ENCODE data around the gene U2AF2. TPM values are rescaled to one million over a fixed set of nuclear protein-coding genes. Genes with fewer than 3 reads are reported as not detected.

Gene U2AF2
- total RNA-seq, 2 donors from 2014 or later: 142 to 167 TPM

DNA sequence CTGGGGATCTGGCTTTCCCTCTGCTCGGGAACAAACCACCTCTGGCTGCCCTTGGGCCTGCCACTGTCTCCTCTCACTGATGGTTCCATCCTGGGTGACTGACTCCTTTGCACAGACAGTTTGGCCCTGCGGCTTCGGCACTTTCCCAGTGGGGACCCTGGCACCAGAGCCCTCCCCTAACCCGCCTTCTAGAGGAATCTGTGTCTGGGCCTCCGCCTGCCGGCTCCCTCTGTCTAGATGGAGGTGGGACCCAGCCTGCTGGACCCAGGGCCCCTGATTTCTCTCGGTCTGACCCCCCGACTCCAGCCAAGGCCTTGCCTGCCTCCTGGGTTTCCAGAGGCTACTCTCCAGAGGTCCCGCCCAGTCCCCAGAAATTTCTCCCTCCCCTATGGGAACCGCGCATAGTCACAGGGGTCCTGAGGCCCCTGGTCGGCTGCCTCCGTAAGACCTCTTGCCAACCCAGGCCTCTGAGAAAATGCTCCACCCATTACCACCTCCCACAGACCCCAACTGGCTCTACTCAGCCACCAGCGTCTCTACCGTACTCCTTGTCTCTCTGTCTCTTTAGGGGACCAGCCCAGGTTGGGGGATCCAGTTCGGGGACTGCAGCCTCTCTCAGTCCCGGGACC is 4.1 kb upstream of the U2AF2 start:
- DNase-seq (no peak), ATAC-seq (no peak)
- intact Hi-C loops (cut with DNase I, micrococcal nuclease): no loop called here

DNA sequence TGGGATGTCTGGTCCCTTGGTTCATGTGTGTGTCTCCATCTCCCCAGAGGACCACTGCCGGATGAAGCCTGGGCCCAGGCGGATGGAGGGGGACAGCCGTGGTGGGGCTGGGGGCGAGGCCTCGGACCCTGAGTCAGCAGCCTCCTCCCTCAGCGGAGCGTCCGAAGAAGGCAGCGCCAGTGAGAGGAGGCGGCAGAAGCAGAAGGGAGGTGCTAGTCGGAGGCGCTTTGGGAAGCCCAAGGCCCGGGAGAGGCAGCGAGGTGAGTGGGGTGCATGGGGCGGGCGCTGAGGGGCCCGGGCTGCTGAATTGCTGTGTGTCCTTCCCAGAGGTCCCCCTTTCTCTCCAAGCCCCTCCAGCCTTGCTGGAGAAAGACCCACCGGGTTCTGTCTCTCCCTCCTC is 3.6 kb upstream of the U2AF2 start:
- ATAC-seq (no peak), DNase-seq (no peak)
- intact Hi-C loops (cut with DNase I, micrococcal nuclease): no loop called here

DNA sequence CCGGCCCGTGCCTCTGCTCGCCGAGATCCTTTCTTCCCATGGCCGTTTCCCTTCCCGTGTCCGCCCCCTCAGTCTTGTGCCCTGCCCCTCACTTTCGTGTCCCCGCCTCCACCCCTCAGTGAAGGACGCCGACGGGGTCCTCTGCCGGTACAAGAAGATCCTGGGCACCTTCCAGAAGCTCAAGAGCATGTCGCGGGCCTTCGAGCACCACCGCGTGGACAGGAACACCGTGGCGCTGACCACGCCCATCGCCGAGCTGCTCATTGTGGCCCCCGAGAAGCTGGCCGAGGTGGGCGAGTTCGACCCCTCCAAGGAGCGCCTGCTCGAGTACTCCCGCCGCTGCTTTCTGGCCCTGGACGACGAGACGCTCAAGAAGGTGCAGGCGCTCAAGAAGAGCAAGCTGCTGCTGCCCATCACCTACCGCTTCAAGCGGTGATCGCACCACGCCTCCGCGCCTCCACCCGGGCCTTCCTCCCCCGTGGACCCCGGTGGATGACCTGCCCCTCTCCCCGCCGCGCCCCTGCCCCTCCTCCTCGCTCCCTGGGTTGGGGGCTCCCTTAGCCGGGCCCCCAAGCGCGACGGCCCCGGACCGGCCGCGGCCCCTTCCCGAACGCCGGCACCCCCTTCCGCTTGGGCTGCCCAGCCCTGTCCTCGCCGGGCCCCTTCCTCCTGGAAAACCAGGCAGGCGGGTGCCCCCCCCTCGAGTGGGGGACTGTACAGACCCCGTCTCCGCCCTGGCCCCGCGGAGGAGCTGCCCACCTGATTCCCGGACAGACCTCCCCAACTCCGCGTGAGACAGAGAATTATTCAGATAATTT is 2.3 kb upstream of the U2AF2 start:
- DNase-seq (peak in 1 of 2 donors; percentile 52), ATAC-seq (no peak)
- intact Hi-C loops (cut with DNase I, micrococcal nuclease): no loop called here

DNA sequence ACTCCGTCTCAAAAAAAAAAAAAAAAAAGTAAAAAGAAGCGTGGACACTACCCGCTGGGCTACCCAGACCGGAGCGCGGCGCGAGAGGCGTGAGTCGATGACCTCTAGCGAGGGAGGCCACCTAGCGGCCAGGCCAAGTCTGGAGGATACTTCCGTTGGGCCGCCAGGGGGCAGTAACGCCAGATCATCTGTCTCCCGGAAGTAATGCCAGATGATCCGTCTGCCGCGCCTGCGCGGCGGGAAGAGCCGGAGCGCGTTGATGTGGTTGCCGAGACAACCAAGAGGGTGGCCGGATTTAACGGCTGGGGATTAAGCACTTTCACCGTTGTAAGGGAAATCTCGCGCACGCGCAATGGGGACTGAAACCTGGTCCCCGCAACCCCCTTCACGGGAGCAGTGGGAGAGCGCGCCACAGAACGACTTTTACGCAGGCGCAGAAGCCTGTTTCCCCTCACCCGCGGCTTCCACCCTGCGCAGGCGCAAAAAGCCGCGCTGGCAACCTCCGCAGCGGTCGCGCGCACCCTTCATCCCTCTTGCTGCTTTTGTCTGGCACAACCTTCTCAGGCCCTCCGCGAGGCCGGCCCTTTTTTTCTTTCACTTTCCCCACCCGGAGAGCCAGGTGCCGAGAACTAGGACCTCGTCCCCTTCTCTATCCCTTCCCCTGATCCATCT is 1.0 kb upstream of the U2AF2 start:
- intact Hi-C loops (cut with DNase I, micrococcal nuclease): no loop called here
- peak; percentile 97 for DNase-seq
- ATAC-seq: peak; percentile 62

DNA sequence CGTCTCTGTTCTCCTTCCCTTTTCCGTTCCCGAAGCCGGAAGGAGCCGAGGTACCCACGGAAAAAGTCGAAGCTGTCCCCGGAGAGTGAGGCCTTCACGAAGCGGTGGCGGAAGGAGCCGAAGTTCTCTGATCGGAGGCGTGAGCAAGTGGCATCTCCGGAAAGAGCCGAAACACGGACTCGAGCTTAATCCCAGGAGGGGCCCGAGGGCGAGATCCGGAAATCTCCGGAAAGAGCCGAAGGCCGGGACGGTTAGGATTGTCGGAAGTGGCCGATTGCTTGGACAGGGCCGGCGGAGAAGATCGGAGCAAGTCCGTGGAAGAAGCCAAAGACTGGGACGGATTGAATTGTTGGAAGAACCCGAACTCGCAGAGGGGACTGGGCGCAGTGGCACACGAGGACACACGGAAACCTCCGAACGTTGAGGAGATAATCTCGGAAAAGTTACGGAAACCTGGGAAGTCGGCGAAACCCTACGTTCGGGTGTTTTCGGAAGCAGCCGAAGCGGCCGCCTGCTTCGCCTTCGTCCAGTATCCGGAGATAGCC is 440 bp upstream of the U2AF2 start:
- ATAC-seq (peak; percentile 79), DNase-seq (peak; percentile 99 to 100)
- intact Hi-C loops (cut with DNase I, micrococcal nuclease): no loop called here

DNA sequence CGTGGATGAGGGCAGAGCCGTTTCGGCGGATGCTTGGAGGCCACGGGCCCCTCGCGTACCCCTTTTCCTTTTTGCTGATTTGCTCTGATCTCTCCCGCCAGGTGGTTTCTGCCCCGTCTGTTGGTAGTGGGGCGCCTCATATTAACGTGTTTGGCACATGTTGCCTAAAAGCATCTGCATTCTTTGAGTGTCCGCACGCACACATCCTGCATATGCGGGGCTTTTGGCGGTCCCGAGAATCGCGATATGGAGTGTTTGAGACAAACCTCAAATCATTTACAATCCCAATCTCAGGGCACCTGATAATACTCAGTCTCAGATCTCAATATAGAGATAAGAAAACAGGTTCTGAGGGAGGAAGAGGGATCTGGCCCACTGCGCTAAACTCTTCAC is 809 bp downstream of the U2AF2 start:
- DNase-seq (no peak), ATAC-seq (no peak)
- intact Hi-C loops (cut with DNase I, micrococcal nuclease): no loop called here

DNA sequence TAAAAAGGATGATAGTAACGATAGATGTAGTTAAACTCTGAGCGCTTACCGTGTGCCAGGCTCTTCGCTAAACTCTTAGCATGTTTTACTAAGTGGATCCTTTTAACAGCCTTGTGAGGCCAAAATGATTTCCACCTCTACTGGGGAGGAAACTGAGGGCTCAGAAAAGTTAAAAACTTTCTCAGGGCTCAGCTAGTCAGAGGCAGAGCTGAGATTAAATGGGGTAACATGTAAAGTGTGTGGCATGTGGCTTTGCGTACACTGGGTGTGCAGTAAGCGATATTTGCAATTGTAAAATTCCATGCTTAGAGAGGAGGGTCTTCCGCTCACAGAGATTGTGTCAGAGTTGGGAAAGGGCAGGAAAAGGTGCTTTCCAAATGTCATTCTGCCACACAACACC is 1.7 kb downstream of the U2AF2 start:
- DNase-seq (no peak), ATAC-seq (no peak)
- intact Hi-C loops (cut with DNase I, micrococcal nuclease): no loop called here

DNA sequence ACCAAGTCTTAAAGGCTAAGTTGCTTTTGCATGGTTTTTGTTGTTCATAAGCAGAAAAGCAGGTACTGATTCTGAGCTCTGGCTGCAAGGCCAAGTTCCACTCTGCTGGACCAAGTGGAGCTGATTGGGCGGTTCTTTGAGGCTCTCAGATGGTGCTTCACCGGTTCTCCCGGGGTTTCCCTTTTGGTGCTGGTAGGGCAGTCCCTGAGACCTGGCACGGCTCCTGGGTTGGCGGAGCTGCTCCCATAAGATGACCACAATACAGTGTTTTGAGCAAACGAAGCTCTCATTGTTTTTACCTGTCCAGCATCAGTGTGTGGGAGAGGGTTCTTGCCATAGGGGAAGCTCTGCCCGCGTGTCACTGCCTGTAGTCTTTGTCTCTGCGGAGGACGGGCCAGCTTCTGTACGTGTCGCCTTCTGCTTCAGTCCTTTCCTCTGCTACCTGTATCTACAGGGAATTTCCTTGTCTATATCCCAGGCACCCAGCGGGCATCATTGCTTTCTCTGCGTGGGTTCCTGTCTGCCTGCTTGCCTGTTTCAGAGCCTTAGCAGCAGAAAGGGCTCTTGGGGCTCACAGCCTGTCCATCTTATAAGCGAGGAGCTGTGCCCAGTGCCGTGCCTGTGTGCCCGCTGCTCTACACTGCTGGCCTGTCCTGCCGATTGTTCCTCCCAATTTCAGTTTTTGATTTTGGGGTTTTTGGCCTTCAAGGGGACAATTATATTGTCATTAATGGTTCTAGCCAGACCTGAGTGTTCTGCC is 2.3 kb downstream of the U2AF2 start:
- intact Hi-C loops (cut with DNase I, micrococcal nuclease): no loop called here
- no peak for DNase-seq
- ATAC-seq: no peak

DNA sequence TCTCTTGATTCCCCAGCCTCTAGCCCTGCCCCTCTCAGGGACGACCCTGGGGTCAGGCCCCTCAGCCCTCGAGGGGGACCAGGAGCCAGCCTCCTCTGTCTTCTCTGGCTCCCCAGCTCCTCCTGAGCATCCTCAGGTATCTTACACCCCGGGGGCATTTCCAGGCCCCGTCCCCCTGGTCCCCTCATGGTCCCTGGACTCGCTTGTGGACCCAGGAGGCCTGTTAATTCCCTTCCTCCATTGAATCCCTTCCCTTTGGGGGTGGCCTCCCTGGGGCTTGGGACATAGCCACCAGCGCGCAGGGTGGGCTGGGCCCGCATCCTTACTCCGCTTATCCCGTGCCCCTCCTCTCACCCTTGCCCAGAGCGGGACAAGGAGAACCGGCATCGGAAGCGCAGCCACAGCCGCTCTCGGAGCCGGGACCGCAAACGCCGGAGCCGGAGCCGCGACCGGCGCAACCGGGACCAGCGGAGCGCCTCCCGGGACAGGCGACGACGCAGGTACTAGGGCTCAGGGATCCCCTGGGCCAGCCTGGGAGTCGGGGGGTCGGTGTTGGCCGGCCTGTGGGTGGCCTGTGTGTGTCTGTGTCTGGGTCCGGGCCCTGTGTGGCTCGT is 4.1 kb downstream of the U2AF2 start:
- ATAC-seq (no peak), DNase-seq (no peak)
- intact Hi-C loops (cut with DNase I, micrococcal nuclease): no loop called here

DNA sequence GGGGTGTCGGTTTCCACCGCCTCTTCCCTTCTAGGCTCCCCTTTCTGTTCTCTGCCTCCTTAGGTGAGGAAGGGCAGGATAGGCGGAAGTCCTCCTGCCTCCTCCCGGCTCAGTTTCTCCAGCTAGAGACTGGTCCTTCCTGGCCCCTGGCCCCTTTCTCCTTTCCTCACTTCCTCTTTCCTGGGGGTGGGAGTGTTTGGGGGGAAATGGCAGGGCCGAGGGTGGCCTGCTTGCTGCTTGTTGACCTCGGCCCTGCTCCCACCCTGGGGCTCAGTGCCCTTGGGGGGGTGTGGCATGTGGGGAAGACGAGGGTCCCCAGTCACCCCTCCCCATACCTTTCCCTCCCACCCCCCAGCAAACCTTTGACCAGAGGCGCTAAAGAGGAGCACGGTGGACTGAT is 5.0 kb downstream of the U2AF2 start:
- ATAC-seq (no peak), DNase-seq (no peak)
- intact Hi-C loops (cut with DNase I, micrococcal nuclease): no loop called here

DNA sequence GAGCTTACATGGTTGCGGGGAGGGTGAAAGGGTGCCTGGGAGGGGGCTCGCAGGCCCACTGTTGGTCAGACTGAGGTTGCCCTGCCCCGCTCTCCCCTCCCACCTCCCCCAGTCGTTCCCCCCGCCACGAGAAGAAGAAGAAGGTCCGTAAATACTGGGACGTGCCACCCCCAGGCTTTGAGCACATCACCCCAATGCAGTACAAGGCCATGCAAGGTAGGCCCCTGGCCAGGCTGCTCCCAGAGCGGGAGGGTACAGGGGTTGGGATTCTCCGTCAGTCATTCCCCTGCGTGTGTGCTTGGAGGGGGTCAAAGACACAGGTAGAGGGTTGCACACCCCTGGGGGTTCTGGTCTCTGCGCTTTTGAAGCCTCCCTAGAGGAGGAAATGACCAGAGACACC is 5.6 kb downstream of the U2AF2 start:
- intact Hi-C loops (cut with DNase I, micrococcal nuclease): no loop called here
- no peak for ATAC-seq
- no peak for DNase-seq

DNA sequence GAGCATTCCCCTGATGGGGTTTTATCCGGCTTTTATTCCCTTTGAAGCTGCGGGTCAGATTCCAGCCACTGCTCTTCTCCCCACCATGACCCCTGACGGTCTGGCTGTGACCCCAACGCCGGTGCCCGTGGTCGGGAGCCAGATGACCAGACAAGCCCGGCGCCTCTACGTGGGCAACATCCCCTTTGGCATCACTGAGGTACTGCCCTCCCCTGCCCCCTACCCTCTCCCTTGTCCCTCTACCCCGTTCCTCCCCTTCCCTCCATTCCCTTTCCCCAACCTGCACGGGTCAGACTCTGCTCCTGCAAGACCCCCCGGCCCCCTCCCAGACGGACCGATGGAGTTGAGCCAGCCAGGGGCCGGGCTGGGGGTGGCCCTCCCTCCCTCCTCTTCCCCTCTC is 6.2 kb downstream of the U2AF2 start:
- DNase-seq: no peak
- intact Hi-C loops (cut with DNase I, micrococcal nuclease): no loop called here
- no peak for ATAC-seq

DNA sequence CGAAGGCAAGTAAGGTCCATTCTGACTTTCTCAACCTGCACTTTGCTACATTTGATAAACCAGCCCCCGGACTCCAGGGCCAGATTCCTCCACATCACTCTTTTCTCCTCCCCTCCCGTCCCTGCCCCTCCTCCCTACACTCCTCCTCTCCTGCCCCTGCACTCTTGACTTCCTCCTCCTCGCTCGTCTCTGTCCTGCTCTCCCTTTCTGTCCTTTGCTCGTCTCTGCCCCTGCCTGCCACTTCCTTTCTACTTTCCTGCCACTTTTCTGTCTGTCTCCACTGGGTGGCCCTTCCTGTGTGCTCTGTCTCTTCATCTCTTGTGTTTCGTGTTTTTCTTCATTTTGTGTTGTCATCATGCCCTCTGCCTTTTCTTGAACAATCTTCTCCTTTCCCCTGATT is 7.0 kb downstream of the U2AF2 start:
- ATAC-seq: no peak
- intact Hi-C loops (cut with DNase I, micrococcal nuclease): no loop called here
- DNase-seq: no peak

DNA sequence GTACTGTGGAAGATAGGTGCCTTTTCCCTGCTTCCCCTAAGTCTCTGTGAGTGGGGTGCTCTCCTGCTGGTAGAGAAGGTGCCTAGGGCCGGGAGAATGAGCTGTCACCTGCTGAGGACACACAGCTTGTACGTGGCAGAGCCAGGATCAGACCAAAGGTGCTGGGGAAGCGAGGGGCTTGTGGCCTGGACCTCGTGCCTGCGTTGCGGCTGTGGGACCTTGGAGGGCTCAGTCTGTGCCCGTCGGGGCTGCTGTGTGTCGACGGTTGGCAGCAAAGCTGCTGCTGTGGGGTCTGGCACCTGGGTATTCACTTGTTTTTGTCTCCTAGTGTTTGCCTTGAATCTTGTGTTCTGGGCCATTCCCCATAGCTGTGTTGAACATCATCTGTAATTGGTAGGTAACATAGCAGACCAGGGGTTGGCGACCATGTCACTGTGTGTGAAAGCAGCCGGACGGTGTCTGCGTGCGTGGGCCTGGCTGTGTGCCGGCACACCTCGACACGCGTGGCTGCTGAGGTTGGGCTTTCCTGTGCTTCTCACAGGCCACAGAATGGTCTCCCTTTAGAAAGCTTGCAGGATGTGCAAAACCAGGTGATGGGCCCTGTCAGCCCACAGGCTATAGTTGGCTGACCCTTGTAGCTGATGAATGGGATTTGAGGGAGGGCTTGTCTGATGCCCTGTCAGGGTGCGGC is 9.2 kb downstream of the U2AF2 start:
- no peak for DNase-seq
- no peak for ATAC-seq
- intact Hi-C loops (cut with DNase I, micrococcal nuclease): no loop called here

DNA sequence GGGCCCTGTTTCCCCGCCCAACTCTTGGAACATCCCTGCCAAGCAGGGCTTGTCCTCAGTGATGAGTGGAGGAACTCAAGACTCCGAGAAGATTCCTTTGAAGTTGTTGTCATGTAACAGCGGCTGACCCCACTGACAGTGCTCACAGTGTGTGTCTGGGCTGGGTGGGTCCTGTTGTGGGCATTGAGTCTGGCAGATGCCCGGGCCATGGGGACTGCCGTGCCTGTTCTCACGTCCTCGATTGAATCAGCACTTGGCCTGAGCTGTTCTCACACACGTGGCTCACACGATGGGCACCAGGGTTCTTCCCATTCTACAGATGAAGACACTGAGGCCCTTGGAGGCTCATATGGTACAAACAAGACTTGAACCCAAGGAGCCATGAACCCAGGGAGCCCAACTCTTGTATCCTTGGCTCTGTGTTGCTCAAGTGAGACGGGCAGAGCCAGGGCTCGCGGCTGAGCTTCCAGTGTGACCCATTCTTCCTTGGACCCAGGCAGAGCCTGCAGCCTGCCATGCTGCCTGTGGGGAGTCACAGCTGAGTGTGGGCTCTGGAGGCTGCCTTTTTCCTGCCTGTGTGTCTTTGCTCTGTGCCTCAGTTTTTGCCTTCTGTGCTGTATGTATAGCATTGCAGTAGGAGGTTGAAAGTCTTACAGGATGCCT is 11.6 kb downstream of the U2AF2 start:
- no peak for ATAC-seq
- intact Hi-C loops (cut with DNase I, micrococcal nuclease): no loop called here
- DNase-seq: no peak

DNA sequence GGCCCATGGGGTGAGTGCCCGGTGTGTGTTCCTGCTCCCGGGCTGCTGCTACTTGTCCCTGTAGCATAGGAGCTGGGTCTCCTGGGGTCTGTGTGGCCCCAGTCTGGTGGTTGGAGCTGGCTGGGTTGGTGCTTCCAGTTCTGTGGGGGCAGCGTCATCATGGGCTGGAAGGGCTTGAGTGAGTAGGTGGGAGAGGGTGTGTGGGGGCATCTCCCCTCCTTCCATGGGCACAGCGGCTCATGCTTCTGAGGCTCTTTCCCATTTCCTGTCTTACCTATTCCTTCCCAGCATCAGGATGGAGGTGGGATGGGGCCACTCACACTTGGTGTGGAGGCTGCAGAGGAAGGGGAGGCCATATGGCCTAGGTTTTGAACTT is 12.2 kb downstream of the U2AF2 start:
- ATAC-seq (no peak), DNase-seq (no peak)
- intact Hi-C loops (cut with DNase I, micrococcal nuclease): no loop called here

DNA sequence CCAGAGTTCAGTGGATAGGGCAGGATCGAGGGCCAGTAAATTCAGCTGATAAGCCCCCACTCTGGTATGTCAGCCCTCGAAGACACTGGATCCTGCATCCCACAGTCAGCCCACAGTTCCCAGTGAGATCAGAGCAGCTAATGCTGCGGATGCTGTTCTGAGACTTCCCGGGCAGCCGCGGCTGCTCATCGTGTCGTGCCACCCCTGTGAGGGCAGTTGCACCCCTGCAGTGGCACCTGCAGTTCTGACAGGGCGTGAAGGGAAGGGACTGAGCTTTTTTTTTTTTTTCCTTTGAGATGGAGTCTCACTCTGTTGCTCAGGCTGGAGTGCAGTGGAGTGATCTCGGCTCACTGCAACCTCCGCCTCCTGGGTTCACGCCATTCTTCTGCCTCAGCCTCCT is 12.7 kb downstream of the U2AF2 start:
- DNase-seq (no peak), ATAC-seq (no peak)
- intact Hi-C loops (cut with DNase I, micrococcal nuclease): no loop called here

DNA sequence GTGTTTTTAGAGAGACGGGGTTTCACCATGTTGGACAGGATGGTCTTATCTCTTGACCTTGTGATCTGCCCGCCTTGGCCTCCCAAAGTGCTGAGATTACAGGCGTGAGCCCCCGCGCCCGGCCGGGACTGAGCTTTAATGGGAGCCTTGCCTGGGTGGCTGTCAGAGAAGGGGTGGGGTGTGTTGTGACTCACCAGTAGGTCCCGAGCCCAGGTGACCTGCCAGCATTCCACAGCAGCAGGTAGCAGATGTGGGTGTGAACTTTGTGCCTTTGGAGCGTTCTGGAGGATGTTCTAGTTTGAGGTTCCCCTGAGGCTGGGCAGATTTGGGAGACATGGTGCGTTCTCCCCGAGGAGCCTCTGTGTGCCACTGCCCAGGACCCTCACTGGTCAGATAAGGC is 13.1 kb downstream of the U2AF2 start:
- ATAC-seq (peak; percentile 80), DNase-seq (peak in 1 of 2 donors; percentile 39)
- intact Hi-C loops (cut with DNase I, micrococcal nuclease): no loop called here
